ENCODE data around the gene FAM156A. TPM values are rescaled to one million over a fixed set of nuclear protein-coding genes. Genes with fewer than 3 reads are reported as not detected.

FAM156A gene
- total and polyA plus RNA-seq, 2 experiments from 2014 or later: 5.2 to 16.3 TPM

DNA sequence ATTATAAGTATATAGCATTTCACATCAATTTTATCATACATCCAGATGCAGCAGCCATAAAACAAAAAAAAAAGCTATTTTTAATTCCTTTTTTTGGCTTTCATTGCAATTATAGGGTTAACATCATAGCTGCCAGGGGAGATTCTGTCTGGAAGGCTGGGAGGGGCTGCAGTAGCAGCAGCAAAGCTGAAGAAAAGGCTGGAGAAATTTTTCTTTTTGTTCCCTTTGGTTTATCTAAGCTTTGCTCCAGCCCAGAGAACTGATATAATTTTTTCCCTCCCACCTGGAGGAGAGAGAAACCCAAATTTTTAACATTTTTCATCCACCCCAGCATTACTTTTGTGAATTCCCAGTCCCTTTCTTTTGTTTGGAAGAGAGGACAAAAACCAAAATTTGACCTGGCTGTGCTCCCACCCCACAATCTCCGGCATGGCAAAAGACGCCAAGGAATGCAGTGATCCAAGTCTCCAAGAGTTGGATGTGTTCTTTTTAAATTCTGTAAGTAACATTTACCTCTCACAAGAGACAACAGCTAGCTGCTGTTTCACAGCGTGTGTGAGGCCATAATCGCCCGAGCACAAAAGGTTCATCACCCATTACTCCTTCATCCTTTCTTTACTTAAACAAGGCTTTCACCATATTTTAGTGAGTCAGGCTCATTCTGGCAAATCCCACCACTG is 25.1 kb upstream of the FAM156A start:
- Histone ChIP-seq H3K27me3 (ENCODE audit: insufficient read depth) (no peaks in the 10 kb centered on the region), H3F3A (replicated peaks; ENCODE audit: low read depth) (no peaks in the 10 kb centered on the region), H3K27ac (ENCODE audit: low read depth) (no peak overlapping the region), H4K20me1 (replicated peaks; ENCODE audit: insufficient read depth) (no peaks in the 10 kb centered on the region), H3K36me3 (ENCODE audit: insufficient read depth) (no peaks in the 10 kb centered on the region), H3K4me3 (no peak overlapping the region), H2AFZ (no peak overlapping the region), H3K4me1 (ENCODE audit: insufficient read depth) (no peaks in the 10 kb centered on the region), H3K79me2 (replicated peaks; ENCODE audit: insufficient read depth) (no peaks in the 10 kb centered on the region), H3K9me2 (ENCODE audit: insufficient read depth) (no peaks in the 10 kb centered on the region), H3K4me2 (no peak overlapping the region)
- H3K36me3 Mint-ChIP-seq (ENCODE audit: low read depth): no peaks in the 10 kb centered on the region
- H3K27ac Mint-ChIP-seq: no peak overlapping the region
- no peak overlapping the region; the same call in 2 of the 3 replicates for H3K4me3 Mint-ChIP-seq
- H3K4me1 Mint-ChIP-seq: peaks cover 19% of the 10 kb centered on the region; the same call in 2 of the 3 replicates
- ATAC-seq (no peak), DNase-seq (ENCODE audit: low spot score) (no peak)
- no peaks in the 10 kb centered on the region for H3K9me3 Mint-ChIP-seq
- no peak for TF ChIP-seq JUNB (IDR thresholded peaks at IDR 0.05; ENCODE audit: unreplicated experiment)
- TF ChIP-seq ZNF331 (CRISPR knock-in tag; IDR thresholded peaks at IDR 0.05; ENCODE audit: low read depth): no peak
- H3K27me3 Mint-ChIP-seq (ENCODE audit: insufficient read depth, low read depth, poor library complexity): no peaks in the 10 kb centered on the region

DNA sequence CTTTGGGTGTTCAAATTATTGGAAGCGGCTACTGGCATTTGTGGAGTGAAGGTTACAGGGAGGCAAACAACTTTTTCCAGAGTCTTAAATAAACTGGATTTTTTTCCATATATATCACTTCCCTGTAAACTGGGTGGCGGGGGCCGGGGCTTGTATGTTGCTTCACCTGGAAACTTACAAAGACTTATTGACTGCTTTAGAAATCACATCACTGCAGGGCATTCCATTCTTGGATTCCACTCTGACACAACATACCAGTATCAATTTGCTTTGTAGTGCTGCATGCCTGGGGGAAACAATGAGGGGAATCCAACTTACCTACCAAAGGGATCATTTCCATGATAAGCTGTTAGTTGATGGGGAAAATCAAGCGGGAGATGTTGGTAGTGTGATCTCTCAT is 21.7 kb upstream of the FAM156A start:
- ATAC-seq: no peak
- no peak overlapping the region for H2AFZ ChIP-seq
- no peaks in the 10 kb centered on the region for H3K79me2 ChIP-seq (replicated peaks; ENCODE audit: insufficient read depth)
- no peaks in the 10 kb centered on the region for H3F3A ChIP-seq (replicated peaks; ENCODE audit: low read depth)
- H3K4me3 Mint-ChIP-seq: no peak overlapping the region
- no peak for TF ChIP-seq STAT1 (IDR thresholded peaks at IDR 0.05; ENCODE audit: unreplicated experiment)
- TF ChIP-seq, protein P1, sequence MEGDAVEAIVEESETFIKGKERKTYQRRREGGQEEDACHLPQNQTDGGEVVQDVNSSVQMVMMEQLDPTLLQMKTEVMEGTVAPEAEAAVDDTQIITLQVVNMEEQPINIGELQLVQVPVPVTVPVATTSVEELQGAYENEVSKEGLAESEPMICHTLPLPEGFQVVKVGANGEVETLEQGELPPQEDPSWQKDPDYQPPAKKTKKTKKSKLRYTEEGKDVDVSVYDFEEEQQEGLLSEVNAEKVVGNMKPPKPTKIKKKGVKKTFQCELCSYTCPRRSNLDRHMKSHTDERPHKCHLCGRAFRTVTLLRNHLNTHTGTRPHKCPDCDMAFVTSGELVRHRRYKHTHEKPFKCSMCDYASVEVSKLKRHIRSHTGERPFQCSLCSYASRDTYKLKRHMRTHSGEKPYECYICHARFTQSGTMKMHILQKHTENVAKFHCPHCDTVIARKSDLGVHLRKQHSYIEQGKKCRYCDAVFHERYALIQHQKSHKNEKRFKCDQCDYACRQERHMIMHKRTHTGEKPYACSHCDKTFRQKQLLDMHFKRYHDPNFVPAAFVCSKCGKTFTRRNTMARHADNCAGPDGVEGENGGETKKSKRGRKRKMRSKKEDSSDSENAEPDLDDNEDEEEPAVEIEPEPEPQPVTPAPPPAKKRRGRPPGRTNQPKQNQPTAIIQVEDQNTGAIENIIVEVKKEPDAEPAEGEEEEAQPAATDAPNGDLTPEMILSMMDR (conservative IDR thresholded peaks at IDR 0.05; ENCODE audit: low read depth in 2 of 2): no peak
- TF ChIP-seq NANOG (IDR thresholded peaks at IDR 0.05; ENCODE audit: borderline replicate concordance): no peak
- TF ChIP-seq EZH2phosphoT487 (IDR thresholded peaks at IDR 0.05; ENCODE audit: unreplicated experiment): no peak
- H3K9me3 Mint-ChIP-seq: no peaks in the 10 kb centered on the region
- no peak overlapping the region for H3K27ac ChIP-seq (ENCODE audit: low read depth)
- no peaks in the 10 kb centered on the region for H3K4me1 ChIP-seq (ENCODE audit: insufficient read depth)
- H3K36me3 Mint-ChIP-seq (ENCODE audit: low read depth): no peaks in the 10 kb centered on the region
- DNase-seq (ENCODE audit: low spot score): peak; percentile 21
- H3K4me3 ChIP-seq: no peak overlapping the region
- H3K9me2 ChIP-seq (ENCODE audit: insufficient read depth): no peaks in the 10 kb centered on the region
- no peaks in the 10 kb centered on the region for H3K36me3 ChIP-seq (ENCODE audit: insufficient read depth)
- peaks cover 19% of the 10 kb centered on the region; the same call in 2 of the 3 replicates for H3K4me1 Mint-ChIP-seq
- peak overlapping the region; percentile 91; the same call in 1 of the 2 replicates for H3K27ac Mint-ChIP-seq
- H4K20me1 ChIP-seq (replicated peaks; ENCODE audit: insufficient read depth): no peaks in the 10 kb centered on the region
- H3K4me2 ChIP-seq: no peak overlapping the region
- H3K27me3 Mint-ChIP-seq (ENCODE audit: insufficient read depth, low read depth, poor library complexity): no peaks in the 10 kb centered on the region
- no peaks in the 10 kb centered on the region for H3K27me3 ChIP-seq (ENCODE audit: insufficient read depth)

DNA sequence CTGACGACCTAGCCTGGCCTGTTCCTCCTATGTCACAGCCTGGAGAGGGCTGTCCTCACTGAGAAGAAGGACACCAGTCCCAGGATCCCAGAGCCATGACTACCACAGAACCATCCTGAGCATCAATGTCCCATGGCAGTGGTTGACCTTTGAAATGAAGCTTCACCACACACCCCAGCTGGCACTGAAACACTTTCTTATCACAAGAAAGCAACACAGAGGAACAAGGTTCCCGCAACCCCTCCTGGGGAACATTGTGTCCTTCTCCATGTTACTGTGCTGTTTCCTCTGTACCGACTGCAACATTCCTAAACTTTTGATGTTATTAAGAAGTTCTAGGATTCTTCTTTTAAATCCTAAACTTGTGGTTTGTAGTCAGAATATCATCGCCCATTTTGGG is 21.2 kb upstream of the FAM156A start:
- Mint-ChIP-seq H3K36me3 (ENCODE audit: low read depth) (no peaks in the 10 kb centered on the region), H3K4me3 (no peak overlapping the region), H3K4me1 (peaks cover 19% of the 10 kb centered on the region; the same call in 2 of the 3 replicates), H3K9me3 (no peaks in the 10 kb centered on the region), H3K27me3 (ENCODE audit: insufficient read depth, low read depth, poor library complexity) (no peaks in the 10 kb centered on the region), H3K27ac (no peak overlapping the region)
- no peak for TF ChIP-seq EZH2 (IDR thresholded peaks at IDR 0.05; ENCODE audit: low read depth, unreplicated experiment)
- TF ChIP-seq ZNF114 (CRISPR knock-in tag; IDR thresholded peaks at IDR 0.05): no peak
- TF ChIP-seq POLR2AphosphoS5 (IDR thresholded peaks at IDR 0.05; ENCODE audit: low read depth): no peak
- no peak for TF ChIP-seq JUNB (IDR thresholded peaks at IDR 0.05; ENCODE audit: unreplicated experiment)
- TF ChIP-seq, protein P2, sequence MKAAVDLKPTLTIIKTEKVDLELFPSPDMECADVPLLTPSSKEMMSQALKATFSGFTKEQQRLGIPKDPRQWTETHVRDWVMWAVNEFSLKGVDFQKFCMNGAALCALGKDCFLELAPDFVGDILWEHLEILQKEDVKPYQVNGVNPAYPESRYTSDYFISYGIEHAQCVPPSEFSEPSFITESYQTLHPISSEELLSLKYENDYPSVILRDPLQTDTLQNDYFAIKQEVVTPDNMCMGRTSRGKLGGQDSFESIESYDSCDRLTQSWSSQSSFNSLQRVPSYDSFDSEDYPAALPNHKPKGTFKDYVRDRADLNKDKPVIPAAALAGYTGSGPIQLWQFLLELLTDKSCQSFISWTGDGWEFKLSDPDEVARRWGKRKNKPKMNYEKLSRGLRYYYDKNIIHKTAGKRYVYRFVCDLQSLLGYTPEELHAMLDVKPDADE (IDR thresholded peaks at IDR 0.05): no peak
- no peak for TF ChIP-seq CREB1 (CRISPR knock-in tag; IDR thresholded peaks at IDR 0.05; ENCODE audit: low read depth)
- no peak for TF ChIP-seq ZNF331 (CRISPR knock-in tag; IDR thresholded peaks at IDR 0.05; ENCODE audit: low read depth)
- no peak for TF ChIP-seq EZH2phosphoT487 (IDR thresholded peaks at IDR 0.05; ENCODE audit: unreplicated experiment)
- TF ChIP-seq, protein P3, sequence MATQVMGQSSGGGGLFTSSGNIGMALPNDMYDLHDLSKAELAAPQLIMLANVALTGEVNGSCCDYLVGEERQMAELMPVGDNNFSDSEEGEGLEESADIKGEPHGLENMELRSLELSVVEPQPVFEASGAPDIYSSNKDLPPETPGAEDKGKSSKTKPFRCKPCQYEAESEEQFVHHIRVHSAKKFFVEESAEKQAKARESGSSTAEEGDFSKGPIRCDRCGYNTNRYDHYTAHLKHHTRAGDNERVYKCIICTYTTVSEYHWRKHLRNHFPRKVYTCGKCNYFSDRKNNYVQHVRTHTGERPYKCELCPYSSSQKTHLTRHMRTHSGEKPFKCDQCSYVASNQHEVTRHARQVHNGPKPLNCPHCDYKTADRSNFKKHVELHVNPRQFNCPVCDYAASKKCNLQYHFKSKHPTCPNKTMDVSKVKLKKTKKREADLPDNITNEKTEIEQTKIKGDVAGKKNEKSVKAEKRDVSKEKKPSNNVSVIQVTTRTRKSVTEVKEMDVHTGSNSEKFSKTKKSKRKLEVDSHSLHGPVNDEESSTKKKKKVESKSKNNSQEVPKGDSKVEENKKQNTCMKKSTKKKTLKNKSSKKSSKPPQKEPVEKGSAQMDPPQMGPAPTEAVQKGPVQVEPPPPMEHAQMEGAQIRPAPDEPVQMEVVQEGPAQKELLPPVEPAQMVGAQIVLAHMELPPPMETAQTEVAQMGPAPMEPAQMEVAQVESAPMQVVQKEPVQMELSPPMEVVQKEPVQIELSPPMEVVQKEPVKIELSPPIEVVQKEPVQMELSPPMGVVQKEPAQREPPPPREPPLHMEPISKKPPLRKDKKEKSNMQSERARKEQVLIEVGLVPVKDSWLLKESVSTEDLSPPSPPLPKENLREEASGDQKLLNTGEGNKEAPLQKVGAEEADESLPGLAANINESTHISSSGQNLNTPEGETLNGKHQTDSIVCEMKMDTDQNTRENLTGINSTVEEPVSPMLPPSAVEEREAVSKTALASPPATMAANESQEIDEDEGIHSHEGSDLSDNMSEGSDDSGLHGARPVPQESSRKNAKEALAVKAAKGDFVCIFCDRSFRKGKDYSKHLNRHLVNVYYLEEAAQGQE (IDR thresholded peaks at IDR 0.05; ENCODE audit: unreplicated experiment): no peak
- H4K20me1 ChIP-seq (replicated peaks; ENCODE audit: insufficient read depth): no peaks in the 10 kb centered on the region
- H3K9me2 ChIP-seq (ENCODE audit: insufficient read depth): no peaks in the 10 kb centered on the region
- H3K4me1 ChIP-seq (ENCODE audit: insufficient read depth): no peaks in the 10 kb centered on the region
- no peaks in the 10 kb centered on the region for H3K79me2 ChIP-seq (replicated peaks; ENCODE audit: insufficient read depth)
- no peak for ATAC-seq
- no peak overlapping the region for H2AFZ ChIP-seq
- no peak overlapping the region for H3K4me3 ChIP-seq
- H3K36me3 ChIP-seq (ENCODE audit: insufficient read depth): no peaks in the 10 kb centered on the region
- H3K27me3 ChIP-seq (ENCODE audit: insufficient read depth): no peaks in the 10 kb centered on the region
- H3K27ac ChIP-seq (ENCODE audit: low read depth): no peak overlapping the region
- DNase-seq (ENCODE audit: low spot score): no peak
- no peaks in the 10 kb centered on the region for H3F3A ChIP-seq (replicated peaks; ENCODE audit: low read depth)
- H3K4me2 ChIP-seq: no peak overlapping the region

All from GM23338 (cell line).